Measurements from ENCODE around the gene WNT9B. TPM values are rescaled to one million over a fixed set of nuclear protein-coding genes. Genes with fewer than 3 reads are reported as not detected.

Gene WNT9B
- total and polyA plus RNA-seq, 12 donors: 0.18 to 2.4 (median 0.35) TPM

GRCh38 chr17:46883871-46884520 lies 32.6 kb downstream of the WNT9B start:
- Histone ChIP-seq H3K36me3 (no peaks in the 10 kb centered on the region), H3K4me1 (no peaks in the 10 kb centered on the region), H3K9me3 (no peaks in the 10 kb centered on the region), H3K27me3 (peaks cover 0 to 45% (median 29%) of the 10 kb centered on the region in 7 donors), H3K27ac (no peak overlapping the region), H3K4me3 (no peak overlapping the region)
- 47 to 49% methylated on average over 19 of the region's 19 CpGs for WGBS, 2 donors
- DNase-seq: no peak
- TF ChIP-seq CTCF (IDR thresholded peaks at IDR 0.05): no peak
- no peak for ATAC-seq
- intact Hi-C loops (cut with DNase I): no loop called here

- ATAC-seq (no peak), DNase-seq (no peak)
- H3K36me3 ChIP-seq: no peaks in the 10 kb centered on the region
- no peaks in the 10 kb centered on the region for H3K4me1 ChIP-seq
- H3K27ac ChIP-seq: no peak overlapping the region
- no peak overlapping the region for H3K4me3 ChIP-seq
- H3K27me3 ChIP-seq: peaks cover 0 to 51% (median 30%) of the 10 kb centered on the region in 7 donors
- intact Hi-C loops (cut with DNase I): no loop called here
- WGBS, 2 donors: 76 to 78% methylated on average over 7 of the region's 7 CpGs
- TF ChIP-seq CTCF (IDR thresholded peaks at IDR 0.05): no peak
- no peaks in the 10 kb centered on the region for H3K9me3 ChIP-seq
Measured at GRCh38 chr17:46884552-46884951, 33.2 kb downstream of the WNT9B start.

GRCh38 chr17:46885415-46886309 lies 34.3 kb downstream of the WNT9B start:
- intact Hi-C loops (cut with DNase I): no loop called here
- H3K4me1 ChIP-seq: peaks cover 0 to 4% (median 0%) of the 10 kb centered on the region in 9 donors
- WGBS, 2 donors: 60 to 69% methylated on average over 10 of the region's 10 CpGs

More at GRCh38 chr17:46885415-46886309, 34.3 kb downstream of the WNT9B start:
- H3K4me3 ChIP-seq: no peak overlapping the region
- no peak for DNase-seq
- H3K27ac ChIP-seq: no peak overlapping the region
- peak in 1 of 8 donors; percentile 38 for ATAC-seq
- peaks cover 0 to 60% (median 33%) of the 10 kb centered on the region in 7 donors for H3K27me3 ChIP-seq
- H3K9me3 ChIP-seq: no peaks in the 10 kb centered on the region
- H3K36me3 ChIP-seq: no peaks in the 10 kb centered on the region
- no peak for TF ChIP-seq CTCF (IDR thresholded peaks at IDR 0.05)

Measured in heart right ventricle (tissue), 16 donors.